ENCODE data around the gene ATP13A5. TPM values are rescaled to one million over a fixed set of nuclear protein-coding genes. Genes with fewer than 3 reads are reported as not detected.

Gene ATP13A5
- total and polyA plus RNA-seq, 2 of the 8 experiments (the other 6 are each of a cell fraction or from before 2014, with no cell fraction given): not detected

DNA sequence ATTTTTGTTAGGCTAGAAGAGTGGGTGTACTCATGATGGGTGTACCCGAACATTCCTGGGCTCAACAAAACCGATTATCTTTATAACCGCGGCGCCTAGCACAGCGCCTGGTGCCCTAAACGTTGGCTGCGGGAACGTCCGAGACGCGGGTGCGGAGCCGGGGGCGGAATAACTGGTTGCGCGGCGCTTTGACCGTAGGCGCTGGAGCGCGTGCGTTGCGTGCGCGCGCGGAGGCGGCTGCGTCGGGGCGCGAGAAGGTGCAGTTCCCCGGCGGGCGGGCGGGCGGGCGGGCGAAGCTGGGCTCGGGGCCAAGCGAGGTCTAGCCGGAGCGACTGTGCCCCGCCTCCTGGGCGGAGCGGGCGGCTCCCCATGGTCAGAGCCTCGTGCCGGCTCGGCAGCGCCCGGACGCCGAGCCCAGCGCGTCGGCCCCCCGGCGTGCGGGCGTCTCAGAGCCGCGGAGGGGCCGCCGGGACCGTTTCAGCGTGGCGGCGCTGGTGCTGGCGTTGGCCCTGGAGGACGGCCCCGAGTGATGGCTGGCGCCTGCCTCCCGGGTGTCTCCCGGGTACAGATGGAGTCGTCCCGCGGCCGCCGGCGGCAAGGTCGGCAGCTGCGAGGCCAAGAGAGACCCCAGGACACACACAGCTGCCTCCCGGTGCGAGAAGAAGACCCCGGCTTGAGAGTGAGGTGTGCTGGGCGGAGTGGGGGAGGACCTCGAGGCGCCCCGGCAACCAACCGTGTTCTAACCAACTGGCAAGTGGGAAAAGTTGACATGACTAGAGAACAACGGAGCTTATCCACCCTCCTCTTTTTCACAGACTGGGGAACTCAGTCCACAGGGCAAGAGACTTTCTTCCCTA, 137.5 kb downstream of the ATP13A5 start, which contains the start of gene PLAAT1:
TSS of gene PLAAT1 (plus strand) at position 373 of the 857 bp plus-strand sequence. CDS start 14,429 bp downstream, outside the sequence.
- peak within 1 kb of the TSS; percentile 92 for H3K4me2 ChIP-seq (ENCODE audit: insufficient read depth in 1 of 2, low read depth in 2 of 2, low read length in 2 of 2)
- peak; percentile 68; the same call in 1 of the 2 replicates for TF ChIP-seq RBBP5 (IDR thresholded peaks at IDR 0.05; ENCODE audit: borderline replicate concordance, low read depth, low read length)
- peak; percentile 26; the same call in 1 of the 2 replicates for TF ChIP-seq KDM1A (IDR thresholded peaks at IDR 0.05; ENCODE audit: borderline replicate concordance, low read length)
- TF ChIP-seq PHF8 (conservative IDR thresholded peaks at IDR 0.05; ENCODE audit: low read depth, low read length): no peak
- 0 out of 2 replicates have a peak, but pooled peaks have one; percentile 28 for TF ChIP-seq TEAD4 (IDR thresholded peaks at IDR 0.05; ENCODE audit: low read depth, low read length)
- TF ChIP-seq SIX5 (IDR thresholded peaks at IDR 0.05; ENCODE audit: low read depth, low read length): no peak
- TF ChIP-seq ZNF274 (IDR thresholded peaks at IDR 0.05; ENCODE audit: borderline replicate concordance, extremely low read depth, low read length): no peak
- TF ChIP-seq E2F6 (IDR thresholded peaks at IDR 0.05): peak; percentile 94
- peak; percentile 86 for TF ChIP-seq MAX (IDR thresholded peaks at IDR 0.05)
- no peak for TF ChIP-seq SUZ12 (IDR thresholded peaks at IDR 0.05; ENCODE audit: low read length)

More for the DNA sequence above, 137.5 kb downstream of the ATP13A5 start, which contains the start of gene PLAAT1:
- Histone ChIP-seq H3K36me3 (ENCODE audit: control insufficient read depth in 2 of 4, insufficient read depth in 4 of 4, low read length in 3 of 4) (no peaks in the 10 kb centered on the region), H3K27me3 (replicated peaks in 1 of 4; ENCODE audit: control insufficient read depth in 3 of 4, extremely low read depth in 1 of 4, insufficient read depth in 3 of 4, low read length in 3 of 4) (peaks cover 0 to 15% (median 6%) of the 10 kb centered on the region in 4 experiments; a peak in 5 of 7 replicates), H2BK120ac (replicated peaks; ENCODE audit: low read depth, low read length) (peak within 1 kb of the TSS; percentile 61), H3K4me3 (ENCODE audit: extremely low read depth in 1 of 4, insufficient read depth in 2 of 4, low read depth in 3 of 4, low read length in 4 of 4) (peak within 1 kb of the TSS; percentile 48 to 75 (median 70)), H4K5ac (ENCODE audit: insufficient read length, low read depth, low read length) (peak within 1 kb of the TSS; percentile 10), H2BK5ac (ENCODE audit: low read depth, low read length) (no peak within 1 kb of the TSS; the same call in 1 of the 2 replicates), H3K79me1 (ENCODE audit: low read depth, low read length) (no peaks in the 10 kb centered on the region), H3K9ac (replicated peaks in 1 of 4; ENCODE audit: extremely low read depth in 1 of 4, low read depth in 3 of 4, low read length in 3 of 4) (peak within 1 kb of the TSS in 3 of 4 experiments; percentile 35 to 68 (median 59); a peak in 5 of 7 replicates), H3K4me1 (replicated peaks in 1 of 4; ENCODE audit: control insufficient read depth in 3 of 4, insufficient read depth in 4 of 4, low read length in 3 of 4) (peaks cover 0 to 4% (median 3%) of the 10 kb centered on the region in 4 experiments; a peak in 3 of 7 replicates), H3K27ac (ENCODE audit: low read depth, low read length) (no peak within 1 kb of the TSS), H4K20me1 (replicated peaks in 1 of 2; ENCODE audit: control insufficient read depth in 1 of 2, insufficient read depth in 2 of 2, low read length in 2 of 2) (no peaks in the 10 kb centered on the region), H3K23me2 (ENCODE audit: low read depth, low read length) (peaks cover 8% of the 10 kb centered on the region; the same call in 1 of the 2 replicates), H4K91ac (replicated peaks; ENCODE audit: insufficient read length, low read length) (peak within 1 kb of the TSS; percentile 84), H2BK15ac (ENCODE audit: low read length) (0 out of 2 replicates have a peak within 1 kb of the TSS, but pooled peaks have one; percentile 31), H4K8ac (ENCODE audit: extremely low read depth, insufficient read depth, low read length) (peak within 1 kb of the TSS; percentile 62; the same call in 1 of the 2 replicates), H3K14ac (ENCODE audit: insufficient read length) (no peak within 1 kb of the TSS), H3K4ac (replicated peaks; ENCODE audit: insufficient read length, low read depth, low read length) (no peak within 1 kb of the TSS), H3K23ac (ENCODE audit: insufficient read length) (no peak within 1 kb of the TSS), H3K18ac (ENCODE audit: extremely low read depth, low read length) (peak within 1 kb of the TSS; percentile 9), H3K79me2 (ENCODE audit: control insufficient read depth in 1 of 2, insufficient read depth in 2 of 2, low read length in 2 of 2) (no peaks in the 10 kb centered on the region), H2BK12ac (ENCODE audit: low read depth, low read length) (peak within 1 kb of the TSS; percentile 68; the same call in 1 of the 2 replicates), H3K9me3 (ENCODE audit: insufficient read depth in 2 of 2, low read depth in 1 of 2, low read length in 1 of 2) (no peaks in the 10 kb centered on the region), H3K56ac (replicated peaks; ENCODE audit: insufficient read length, low read depth, low read length) (no peak within 1 kb of the TSS), H2BK20ac (ENCODE audit: low read length) (no peak within 1 kb of the TSS; the same call in 1 of the 2 replicates), H2AFZ (ENCODE audit: low read length) (peak within 1 kb of the TSS; percentile 94), H2AK5ac (ENCODE audit: low read depth, low read length) (no peak within 1 kb of the TSS)
- ChIA-PET POLR2A (ENCODE audit: partially characterized antibody) (interaction anchor here (1.2 kb wide), 1 partner anchor 107 kb away, joined by 4 read pairs; no protein-coding TSS in a partner anchor), CTCF (ENCODE audit: partially characterized antibody) (interaction anchor here (1.1 kb wide), 4 partner anchors 8 to 1156 kb away, joined by 3 read pairs; no protein-coding TSS in a partner anchor)
- WGBS, 2 experiments (ENCODE audit: extremely low coverage in 1 of 2, insufficient coverage in 1 of 2, insufficient read length in 1 of 2, insufficient replicate concordance in 2 of 2, low coverage in 1 of 2, low lambda C conversion rate in 2 of 2, missing lambda C conversion rate in 1 of 2): 3% methylated on average over 42 of the region's 93 CpGs; no CpG with 5 or more reads in 1 of the 2 experiments
- no peak for FAIRE-seq
- DNase-seq (ENCODE audit: low read depth in 1 of 2, low spot score in 2 of 2): peak; percentile 38 to 70
